Dermis microvascular lymphatic vessel endothelial cell (primary cell): Measurements from ENCODE around the gene LPIN1. TPM values are rescaled to one million over a fixed set of nuclear protein-coding genes. Genes with fewer than 3 reads are reported as not detected.
"Not testable (repeated sequence)": the region's sequence is repeated elsewhere in the genome, so short reads cannot be mapped to it uniquely, and the experiment has no call there.

Experiments used
- DNase-seq, 2 donors: peaks; one replicate each; pipeline versions ENCODE4 v3.0.0 to v3.0.0-alpha.2; 2010; ENCODE audit warnings: low read depth in 2 of 2
- total RNA-seq: library from RNA; depleted of rRNA; stranded (reverse); fragments of >200 nt; gene quantifications from 2 replicates; pipeline ENCODE4 v1.2.1, GENCODE V29; 2014

LPIN1 gene
- total RNA-seq, 1 donor from 2014 or later = 14.1 TPM

- DNase-seq = no peak
Observed at GRCh38 chr2:11810237-11810977, 64.0 kb downstream of the LPIN1 start.

GRCh38 chr2:11811036-11811654 is 64.7 kb downstream of the LPIN1 start:
- DNase-seq = no peak

GRCh38 chr2:11812466-11813248 is 66.2 kb downstream of the LPIN1 start:
- no peak for DNase-seq

GRCh38 chr2:11813345-11813744 is 66.9 kb downstream of the LPIN1 start:
- DNase-seq = not testable (repeated sequence)

- DNase-seq = no peak
Observed at GRCh38 chr2:11813951-11814350, 67.5 kb downstream of the LPIN1 start.

GRCh38 chr2:11814979-11815510 is 68.6 kb downstream of the LPIN1 start:
- no peak for DNase-seq

GRCh38 chr2:11816935-11817334 is 70.5 kb downstream of the LPIN1 start:
- not testable (repeated sequence) for DNase-seq

GRCh38 chr2:11819235-11819729 is 72.8 kb downstream of the LPIN1 start:
- no peak for DNase-seq

GRCh38 chr2:11820650-11821049 is 74.2 kb downstream of the LPIN1 start:
- DNase-seq = no peak

- DNase-seq = no peak
Observed at GRCh38 chr2:11821705-11822104, 75.3 kb downstream of the LPIN1 start.

GRCh38 chr2:11822359-11822745 is 75.9 kb downstream of the LPIN1 start:
- DNase-seq = not testable (repeated sequence)

GRCh38 chr2:11822746-11823451 is 76.5 kb downstream of the LPIN1 start:
- DNase-seq = no peak

- no peak for DNase-seq
Observed at GRCh38 chr2:11824901-11825828, 78.7 kb downstream of the LPIN1 start.

GRCh38 chr2:11827547-11827946 is 81.1 kb downstream of the LPIN1 start:
- DNase-seq = no peak

- DNase-seq = no peak
Observed at GRCh38 chr2:11828933-11829323, 82.5 kb downstream of the LPIN1 start.

- DNase-seq = peak; percentile 47 to 60
Observed at GRCh38 chr2:11829324-11829946, 83.0 kb downstream of the LPIN1 start.

- peak; percentile 85 to 95 for DNase-seq
Observed at GRCh38 chr2:11829947-11830707, 83.7 kb downstream of the LPIN1 start.

- DNase-seq = no peak
Observed at GRCh38 chr2:11830708-11831301, 84.4 kb downstream of the LPIN1 start.

- DNase-seq = no peak
Observed at GRCh38 chr2:11831415-11831814, 85.0 kb downstream of the LPIN1 start.
